Pancreas (tissue), 10 donors: Measurements from ENCODE around the gene CLDN5. TPM values are rescaled to one million over a fixed set of nuclear protein-coding genes. Genes with fewer than 3 reads are reported as not detected.

Source experiments
- ATAC-seq, 4 donors: fragments of 200-7000 bp; cut with Tn5 transposase; one replicate each; pipeline versions ENCODE4 v1.8.0 to v1.9.1; 2020; ENCODE audit warnings: mild to moderate bottlenecking in 4 of 4, moderate library complexity in 4 of 4
- DNase-seq, 6 donors: peaks; one replicate each; pipeline ENCODE4 v3.0.0-alpha.2; 2020
- FAIRE-seq: peaks from 2 replicates; lab custom pipeline; 2012; peaks lifted over from hg19 to GRCh38; lab: Jason Lieb, UNC
- H3K27ac ChIP-seq, 4 donors: fragments of 200-600 bp; sonication (generic); 1 replicate in 3 of 4; 2 replicates in 1 of 4; pipeline versions ENCODE4 v1.5.0 to v1.8.0; 2020
- H3K27me3 ChIP-seq, 4 donors: fragments of 200-600 bp; one replicate each; pipeline ENCODE4 v1.8.0; 2021
- H3K36me3 ChIP-seq, 3 donors: fragments of 200-600 bp; sonication (generic) in 1 of 3; one replicate each; pipeline versions ENCODE4 v1.5.0 to v1.8.0; 2020 to 2021
- H3K4me1 ChIP-seq, 3 donors: fragments of 200-600 bp; one replicate each; pipeline ENCODE4 v1.8.0; 2021
- H3K4me3 ChIP-seq, 4 donors: fragments of 200-600 bp; sonication (generic) in 2 of 4; one replicate each; pipeline versions ENCODE4 v1.5.0 to v1.8.0; 2020 to 2021
- H3K9me3 ChIP-seq, 4 donors: fragments of 200-600 bp; one replicate each; pipeline ENCODE4 v1.8.0; 2021
- WGBS, 2 donors: extraction: QIAGEN DNeasy Blood & Tissue Kit; methylation state at CpG; one replicate each; pipeline ENCODE4 v1.1.7; 2013; 5-methylcytosine and 5-hydroxymethylcytosine counted together
- intact Hi-C, 3 donors: fragments of 100-400 bp; cut with DNase I; formaldehyde crosslinking; loops; one replicate each; pipeline versions ENCODE4 v1.11.1 to v1.14.2; 2022
- polyA plus RNA-seq, 2 donors: library from polyadenylated mRNA; stranded (reverse); fragments of 200-250 nt; gene quantifications; one replicate each; pipeline ENCODE4 v1.2.3, GENCODE V29; 2013
- total RNA-seq, 6 donors: library from RNA; stranded (reverse); fragmentation: NEBNext Ultra II Directional in 4 of 6; extraction: Animal tissue kit (Norgen Biotek cat#: 25700) in 4 of 6; gene quantifications; one replicate each; pipeline versions ENCODE4 v1.2.1 to v1.2.4, GENCODE V29; 2021 to 2023
- TF ChIP-seq, protein P1 (sequence below), 4 donors: fragments of 200-600 bp; sonication (generic) in 3 of 4; IDR thresholded peaks; one replicate each; pipeline versions ENCODE4 v1.5.0 to v1.8.0; 2021; ENCODE audit warnings: antibody characterized with exemption in 4 of 4
- donor health status: healthy with polysubstance abuse.
- donor health status: DM: no; HTN: no; CAD: no; lungs with moderate emphysema.
- donor health status: DM: no; HTN: no; CAD: no.
- donor health status: control.
- donor health status: control.
- donor health status: Bipolar disorder and iron deficiency.
- donor health status: DM: yes; HTN: yes; CAD: no.
- donor health status: DM: no; HTN: no; CAD: no.
- donor health status: DM: no; HTN: no; CAD: no.
- donor health status: DM: yes; HTN: yes; CAD: no.

CLDN5 gene
- total and polyA plus RNA-seq, 8 donors = 3.5 to 47.3 (median 7.1) TPM

DNA sequence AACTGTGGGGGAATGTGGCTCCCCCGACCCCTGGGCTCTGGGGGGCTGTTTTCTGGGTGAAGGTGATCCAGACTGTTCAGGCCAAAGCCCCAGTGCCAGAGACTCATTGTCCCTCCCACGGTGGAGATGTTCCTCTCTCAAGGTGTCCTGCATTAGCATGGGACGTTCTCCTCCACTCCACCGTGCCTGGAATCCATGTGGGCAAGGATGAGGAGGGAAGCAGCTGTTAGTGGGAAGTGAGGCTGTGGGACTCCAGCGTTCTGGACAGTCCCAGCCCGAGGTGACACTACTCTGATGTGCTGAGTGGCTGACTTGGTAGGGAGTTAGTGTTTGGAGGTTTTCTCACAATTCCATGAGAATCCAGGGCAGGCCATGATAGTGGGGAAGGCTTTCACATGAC lies 31.4 kb upstream of the CLDN5 start:
- Histone ChIP-seq H3K4me3 (no peak overlapping the region), H3K27me3 (no peaks in the 10 kb centered on the region), H3K36me3 (no peaks in the 10 kb centered on the region), H3K9me3 (no peaks in the 10 kb centered on the region), H3K27ac (no peak overlapping the region), H3K4me1 (no peaks in the 10 kb centered on the region)
- TF ChIP-seq, protein P1, sequence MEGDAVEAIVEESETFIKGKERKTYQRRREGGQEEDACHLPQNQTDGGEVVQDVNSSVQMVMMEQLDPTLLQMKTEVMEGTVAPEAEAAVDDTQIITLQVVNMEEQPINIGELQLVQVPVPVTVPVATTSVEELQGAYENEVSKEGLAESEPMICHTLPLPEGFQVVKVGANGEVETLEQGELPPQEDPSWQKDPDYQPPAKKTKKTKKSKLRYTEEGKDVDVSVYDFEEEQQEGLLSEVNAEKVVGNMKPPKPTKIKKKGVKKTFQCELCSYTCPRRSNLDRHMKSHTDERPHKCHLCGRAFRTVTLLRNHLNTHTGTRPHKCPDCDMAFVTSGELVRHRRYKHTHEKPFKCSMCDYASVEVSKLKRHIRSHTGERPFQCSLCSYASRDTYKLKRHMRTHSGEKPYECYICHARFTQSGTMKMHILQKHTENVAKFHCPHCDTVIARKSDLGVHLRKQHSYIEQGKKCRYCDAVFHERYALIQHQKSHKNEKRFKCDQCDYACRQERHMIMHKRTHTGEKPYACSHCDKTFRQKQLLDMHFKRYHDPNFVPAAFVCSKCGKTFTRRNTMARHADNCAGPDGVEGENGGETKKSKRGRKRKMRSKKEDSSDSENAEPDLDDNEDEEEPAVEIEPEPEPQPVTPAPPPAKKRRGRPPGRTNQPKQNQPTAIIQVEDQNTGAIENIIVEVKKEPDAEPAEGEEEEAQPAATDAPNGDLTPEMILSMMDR (IDR thresholded peaks at IDR 0.05) = no peak
- ATAC-seq = no peak
- WGBS, 2 donors = 68 to 70% methylated on average over 6 of the region's 6 CpGs
- intact Hi-C loops = no loop called here
- no peak for FAIRE-seq
- peak in 1 of 6 donors; percentile 19 for DNase-seq

DNA sequence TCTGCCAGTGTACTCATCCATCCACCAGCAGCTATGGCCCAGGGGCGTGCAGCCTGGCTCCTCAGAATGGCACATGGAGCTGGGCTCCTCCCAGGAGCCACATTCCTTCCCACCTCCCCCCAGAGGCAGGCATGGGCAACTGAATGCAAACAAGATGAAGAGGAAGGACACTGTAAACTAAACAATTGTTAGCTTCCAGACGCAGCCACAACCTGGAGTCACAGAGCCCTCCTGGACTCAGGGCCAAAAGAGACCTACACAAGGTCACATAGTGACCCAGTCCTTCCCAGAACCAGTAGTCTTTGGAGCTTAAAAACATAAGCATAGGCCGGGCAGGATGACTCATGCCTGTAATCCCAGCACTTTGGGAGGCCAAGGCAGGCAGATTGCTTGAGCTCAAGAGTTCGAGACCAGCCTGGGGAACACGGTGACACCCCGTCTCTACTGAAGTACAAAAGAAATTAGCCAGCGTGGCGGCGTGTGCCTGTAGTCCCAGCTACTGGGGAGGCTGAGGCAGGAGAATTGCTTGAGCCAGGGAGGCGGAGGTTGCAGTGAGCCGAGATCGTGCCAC lies 30.7 kb upstream of the CLDN5 start:
- TF ChIP-seq, protein P1 (IDR thresholded peaks at IDR 0.05) = no peak
- FAIRE-seq (no peak), ATAC-seq (peak in 2 of 4 donors; percentile 22 to 52), DNase-seq (peak in 1 of 6 donors; percentile 25)
- WGBS, 2 donors = 77 to 85% methylated on average over 12 of the region's 12 CpGs
- no peaks in the 10 kb centered on the region for H3K36me3 ChIP-seq
- no peaks in the 10 kb centered on the region for H3K27me3 ChIP-seq
- no peak overlapping the region for H3K27ac ChIP-seq
- intact Hi-C loops = no loop called here
- H3K4me1 ChIP-seq = no peaks in the 10 kb centered on the region
- no peak overlapping the region for H3K4me3 ChIP-seq
- no peaks in the 10 kb centered on the region for H3K9me3 ChIP-seq

DNA sequence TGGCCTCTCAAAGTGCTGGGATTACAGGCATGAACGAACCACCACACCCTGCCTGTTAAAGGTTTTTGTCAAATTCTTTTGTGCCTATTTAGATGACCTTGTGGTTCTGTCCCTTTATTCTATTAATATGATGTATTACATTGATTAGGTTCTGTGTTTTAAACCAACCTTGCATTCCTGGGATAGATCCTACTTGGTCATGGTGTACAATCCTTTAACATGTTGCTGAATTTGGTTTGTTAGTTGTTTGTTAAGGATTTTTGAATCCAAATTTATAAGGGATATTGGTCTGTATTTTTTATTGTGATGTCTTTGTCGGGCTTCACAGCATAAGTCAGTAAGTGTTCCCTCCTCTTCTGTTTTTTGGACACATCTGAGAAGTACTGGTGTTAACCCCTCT lies 29.0 kb upstream of the CLDN5 start:
- DNase-seq (no peak), FAIRE-seq (no peak), ATAC-seq (no peak)
- H3K4me3 ChIP-seq = no peak overlapping the region
- no peaks in the 10 kb centered on the region for H3K36me3 ChIP-seq
- no peaks in the 10 kb centered on the region for H3K9me3 ChIP-seq
- no peak overlapping the region for H3K27ac ChIP-seq
- H3K4me1 ChIP-seq = no peaks in the 10 kb centered on the region
- intact Hi-C loops = no loop called here
- peaks cover 0 to 2% (median 0%) of the 10 kb centered on the region in 4 donors for H3K27me3 ChIP-seq
- TF ChIP-seq, protein P1 (IDR thresholded peaks at IDR 0.05) = no peak
- WGBS, 2 donors = 70 to 81% methylated on average over 2 of the region's 2 CpGs

DNA sequence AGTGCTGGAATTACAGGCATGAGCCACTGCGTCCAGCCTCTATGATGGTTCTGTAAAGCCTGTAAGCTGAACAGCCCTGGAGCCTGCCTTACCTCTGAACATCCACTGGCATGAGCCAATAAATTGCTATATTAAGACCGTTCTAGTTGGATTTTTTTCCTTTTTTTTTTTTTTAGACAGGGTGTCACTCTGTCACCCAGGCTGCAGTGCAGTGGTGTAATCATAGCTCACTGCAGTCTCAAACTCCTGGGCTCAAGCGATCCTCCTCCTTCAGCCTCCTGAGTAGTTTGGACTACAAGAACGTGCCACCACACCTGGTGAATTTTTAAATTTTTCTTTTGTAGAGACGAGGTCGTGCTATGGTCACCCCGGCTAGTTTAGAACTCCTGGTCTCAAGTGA lies 26.2 kb upstream of the CLDN5 start:
- WGBS, 2 donors = 63 to 64% methylated on average over 7 of the region's 7 CpGs
- Histone ChIP-seq H3K4me3 (no peak overlapping the region), H3K36me3 (no peaks in the 10 kb centered on the region), H3K27ac (no peak overlapping the region), H3K27me3 (peaks cover 0 to 2% (median 0%) of the 10 kb centered on the region in 4 donors), H3K9me3 (no peaks in the 10 kb centered on the region), H3K4me1 (no peaks in the 10 kb centered on the region)
- DNase-seq = no peak
- ATAC-seq = no peak
- intact Hi-C loops = no loop called here
- TF ChIP-seq, protein P1 (IDR thresholded peaks at IDR 0.05) = no peak
- no peak for FAIRE-seq

DNA sequence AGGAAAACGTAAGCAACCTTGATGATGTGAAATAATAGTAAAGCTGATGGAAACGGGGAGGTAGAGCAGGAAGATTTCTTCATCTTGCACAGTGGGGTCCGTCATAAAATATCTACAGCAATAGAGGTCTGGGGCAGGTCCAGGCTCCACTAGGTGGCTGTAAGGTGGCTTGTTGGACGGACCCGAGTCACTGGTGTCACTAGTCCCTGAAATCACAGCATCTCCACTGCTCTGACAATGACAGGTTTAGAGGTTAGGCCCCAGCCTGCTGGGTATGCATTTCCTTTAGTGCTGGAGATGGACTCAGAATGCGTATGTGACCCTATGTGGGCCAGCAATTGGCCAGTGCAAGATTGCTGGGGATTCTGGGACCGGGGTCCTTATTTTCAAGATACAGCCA lies 25.2 kb upstream of the CLDN5 start:
- TF ChIP-seq, protein P1 (IDR thresholded peaks at IDR 0.05) = no peak
- WGBS, 2 donors = 53 to 67% methylated on average over 7 of the region's 7 CpGs
- no peak for FAIRE-seq

More for the DNA sequence above, 25.2 kb upstream of the CLDN5 start:
- Histone ChIP-seq H3K4me1 (no peaks in the 10 kb centered on the region), H3K9me3 (no peaks in the 10 kb centered on the region), H3K4me3 (no peak overlapping the region), H3K27ac (no peak overlapping the region), H3K36me3 (no peaks in the 10 kb centered on the region), H3K27me3 (peaks cover 0 to 2% (median 0%) of the 10 kb centered on the region in 4 donors)
- DNase-seq (peak in 1 of 6 donors; percentile 12), ATAC-seq (no peak)
- intact Hi-C loops = no loop called here
